HG03139 (cell line): ENCODE data around the gene VCL.
"Not testable (repeated sequence)": the region's sequence is repeated elsewhere in the genome, so short reads cannot be mapped to it uniquely, and the experiment has no call there.

Source experiments
- ATAC-seq: cut with Tn5 transposase; IDR thresholded peaks from one replicate; pipeline ENCODE4 v1.9.1; 2021; ENCODE audit not compliant: unreplicated experiment

VCL gene

GRCh38 chr10:74035303-74035702 lies 37.4 kb downstream of the VCL start:
- ATAC-seq: no peak

DNA sequence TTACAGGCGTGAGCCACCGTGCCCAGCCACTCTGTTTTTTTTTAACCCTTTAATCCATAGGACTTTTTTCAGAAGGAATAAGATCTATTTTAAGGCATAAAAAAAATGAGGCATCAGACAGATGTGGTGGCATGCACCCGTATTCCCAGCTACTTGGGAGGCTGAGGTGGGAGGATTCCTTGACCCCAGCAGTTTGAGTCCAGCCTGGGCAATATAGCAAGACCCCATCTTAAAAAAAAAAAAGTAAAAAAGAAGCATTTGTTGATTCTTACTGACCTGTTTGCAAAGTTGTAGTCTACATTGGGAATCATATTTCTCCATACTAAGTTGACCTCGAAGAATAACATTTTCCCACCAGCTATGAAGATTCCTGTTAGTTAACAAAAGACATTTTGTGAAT lies 38.6 kb downstream of the VCL start:
- ATAC-seq: no peak

DNA sequence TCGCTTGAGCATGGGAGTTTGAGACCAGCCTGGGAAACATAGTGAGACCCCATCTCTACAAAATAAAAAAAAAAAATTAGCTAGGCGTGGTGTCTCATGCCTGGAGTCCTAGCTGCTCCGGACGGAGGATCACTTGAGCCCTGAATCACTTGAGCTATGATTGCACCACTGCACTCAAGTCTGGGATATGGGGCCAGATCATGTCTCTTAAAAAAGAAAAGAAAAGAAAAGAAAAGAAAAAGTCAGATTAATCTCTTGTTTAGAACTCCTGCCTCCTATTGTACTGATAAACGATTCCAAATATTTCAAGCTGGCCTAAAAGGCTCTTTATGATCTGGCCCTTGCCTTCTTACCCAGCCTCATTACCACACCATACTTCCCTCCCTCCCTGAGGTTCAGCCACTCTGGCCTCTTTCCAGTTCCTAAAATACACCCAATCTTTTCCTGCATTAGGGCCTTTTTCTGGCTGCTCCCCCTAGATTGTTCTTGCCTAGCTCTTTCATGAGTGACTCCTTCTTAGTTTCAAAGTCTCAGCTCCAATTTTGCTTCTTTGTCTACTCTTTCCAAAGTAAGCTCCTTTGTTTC lies 41.7 kb downstream of the VCL start:
- no peak for ATAC-seq

DNA sequence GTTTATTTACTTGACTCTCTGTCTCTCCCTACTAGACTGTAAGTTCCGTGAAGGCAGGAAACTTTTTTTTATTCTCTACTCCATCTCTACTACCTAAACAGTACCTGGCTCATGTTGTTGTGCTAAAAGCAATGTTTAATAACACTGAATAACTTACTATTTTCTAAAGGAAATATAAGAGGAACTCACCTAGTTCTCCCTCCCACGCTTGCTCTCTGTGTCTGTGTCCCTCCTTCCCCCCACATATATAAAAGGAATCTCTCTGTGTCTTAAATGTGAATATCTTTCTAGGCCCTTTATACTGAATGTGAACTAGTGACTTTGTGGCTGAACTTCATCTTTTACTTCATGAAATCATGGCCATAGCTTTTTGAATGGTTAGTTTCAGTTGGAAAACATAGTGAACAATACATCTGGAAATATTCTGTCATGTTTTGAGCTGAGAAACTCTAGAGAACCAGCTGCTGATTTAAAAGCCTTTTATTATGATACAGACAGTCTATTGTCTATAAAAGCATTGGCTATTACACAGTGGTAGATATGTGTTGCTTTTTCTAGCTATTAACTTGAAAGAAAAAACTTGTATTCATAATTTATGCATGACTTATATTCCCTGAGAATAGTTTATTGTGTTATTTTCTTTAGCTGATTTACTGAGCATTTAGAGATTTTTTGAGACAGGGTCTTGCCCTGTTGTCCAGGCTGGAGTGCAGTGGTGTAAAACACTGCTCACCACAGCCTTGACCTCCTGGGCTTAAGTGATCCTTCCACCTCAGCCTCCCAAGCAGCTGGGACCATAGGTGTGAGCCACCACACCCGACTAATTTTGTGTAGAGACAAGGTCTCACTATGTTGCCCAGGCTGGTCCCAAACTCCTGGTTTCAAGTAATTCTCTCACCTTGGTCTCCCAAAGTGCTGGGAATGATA lies 42.5 kb downstream of the VCL start:
- no peak for ATAC-seq

DNA sequence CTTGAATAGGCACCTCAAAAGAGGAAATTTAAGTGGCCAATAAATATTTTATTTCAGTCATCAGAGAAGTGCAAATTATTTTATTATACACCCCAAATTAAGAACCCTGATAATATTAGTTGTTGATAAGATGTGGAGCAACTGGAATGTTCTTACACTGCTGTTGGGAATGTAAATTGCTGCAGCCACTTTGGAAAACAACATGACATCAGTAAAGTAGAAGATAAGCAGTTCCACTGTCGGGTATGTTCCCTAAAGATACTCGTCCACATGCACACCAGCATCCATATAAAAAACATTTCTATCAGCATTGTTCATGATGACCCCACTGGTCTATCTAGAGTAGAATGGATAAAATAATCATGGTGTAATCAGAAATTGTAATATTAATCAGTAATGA lies 46.5 kb downstream of the VCL start:
- no peak for ATAC-seq

DNA sequence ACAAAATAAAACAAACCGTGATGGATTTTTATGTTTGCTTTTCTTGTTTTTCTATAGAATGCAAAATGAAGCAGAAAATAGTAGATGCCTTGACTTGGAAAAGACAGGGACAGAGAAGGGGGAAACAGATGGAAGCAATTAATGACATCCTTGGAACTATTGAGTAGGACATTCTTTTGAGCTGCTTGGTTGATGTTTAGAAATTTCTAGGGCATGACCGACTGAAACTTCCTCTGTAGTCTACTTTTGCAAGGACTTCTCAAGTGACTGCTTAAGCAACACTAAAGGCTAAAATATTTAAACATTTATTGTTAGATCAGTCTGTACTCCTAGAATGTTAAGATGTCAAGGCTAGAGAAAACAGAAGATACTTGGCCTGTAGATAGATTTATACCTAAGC lies 49.4 kb downstream of the VCL start:
- no peak for ATAC-seq

GRCh38 chr10:74047871-74048270 lies 50.0 kb downstream of the VCL start:
- no peak for ATAC-seq

GRCh38 chr10:74048433-74048832 lies 50.5 kb downstream of the VCL start:
- no peak for ATAC-seq

- no peak for ATAC-seq
These were observed 52.0 kb downstream of the VCL start for GRCh38 chr10:74049955-74050354.

DNA sequence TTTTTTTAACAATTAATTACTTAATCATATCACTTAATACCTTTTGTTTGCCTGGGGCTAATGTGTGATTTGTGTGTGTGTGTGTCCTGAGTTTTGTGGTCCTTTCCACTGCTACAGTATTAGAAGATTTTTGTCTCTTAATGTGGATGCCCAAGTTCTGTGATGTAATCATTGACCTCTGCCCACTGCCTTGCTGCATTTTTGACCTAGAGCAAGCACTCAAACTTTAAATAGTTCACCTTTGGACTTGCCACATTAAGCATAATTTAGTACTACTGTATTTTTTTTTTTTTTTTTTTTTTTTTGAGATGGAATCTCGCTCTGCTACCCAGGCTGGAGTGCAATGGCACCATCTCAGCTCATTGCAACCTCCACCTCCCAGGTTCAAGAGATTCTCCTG lies 52.7 kb downstream of the VCL start:
- ATAC-seq: no peak

- no peak for ATAC-seq
These were observed 53.9 kb downstream of the VCL start for GRCh38 chr10:74051736-74052342.

DNA sequence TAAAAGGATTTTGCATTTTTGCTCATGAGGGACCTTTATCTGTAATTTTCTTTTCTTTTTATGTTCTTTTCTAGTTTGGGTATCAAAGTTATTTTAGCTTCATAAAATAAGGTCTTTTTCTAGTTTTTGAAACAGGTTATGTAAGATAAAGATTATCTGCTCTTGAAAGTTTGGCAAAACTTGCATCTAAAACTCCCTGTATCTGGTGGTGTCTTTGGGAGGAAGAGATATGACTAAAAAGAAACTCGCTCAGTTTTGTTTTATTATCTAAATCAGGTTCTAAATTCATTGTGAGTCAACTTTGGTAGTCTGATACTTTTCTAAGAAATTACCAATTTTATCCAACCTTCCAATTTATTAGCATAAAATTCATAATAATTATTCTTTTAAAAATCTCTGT lies 55.1 kb downstream of the VCL start:
- no peak for ATAC-seq

- ATAC-seq: no peak
These were observed 57.6 kb downstream of the VCL start for GRCh38 chr10:74055383-74056049.

DNA sequence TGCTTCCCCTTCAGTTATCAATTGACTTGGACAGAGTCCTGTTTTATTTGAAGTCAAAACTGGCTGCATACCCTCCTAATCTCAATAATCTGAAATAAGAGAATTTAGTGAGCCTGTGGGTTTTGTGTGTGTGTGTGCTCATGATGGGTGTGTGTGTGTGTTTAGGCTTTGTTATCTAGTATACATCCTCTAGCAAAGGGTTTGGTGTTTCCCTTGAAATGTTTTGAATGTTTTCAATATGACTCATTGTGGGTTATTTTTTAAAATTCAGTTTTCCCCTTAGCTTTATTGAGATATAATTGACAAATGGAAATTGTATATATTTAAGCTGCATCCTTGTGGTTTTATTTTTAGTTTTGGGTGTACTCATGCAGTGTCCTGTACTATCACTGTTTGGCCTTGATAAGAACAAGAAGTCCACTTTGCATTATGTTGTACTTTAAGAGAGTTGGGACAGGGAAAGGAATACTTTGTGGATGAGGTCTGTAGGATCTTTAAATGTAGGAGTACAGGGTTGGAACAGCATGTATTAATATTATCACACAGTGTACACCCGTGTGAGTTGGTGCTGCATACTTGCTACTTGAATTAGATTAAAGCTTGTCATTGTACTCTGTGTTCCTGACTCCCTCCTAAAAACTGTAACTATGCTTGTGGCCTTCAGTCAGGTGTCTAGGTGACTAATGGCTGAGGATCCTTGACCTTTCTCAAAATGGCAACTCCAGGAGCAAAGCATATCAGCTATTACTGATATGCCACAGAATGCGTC lies 58.3 kb downstream of the VCL start:
- no peak for ATAC-seq

DNA sequence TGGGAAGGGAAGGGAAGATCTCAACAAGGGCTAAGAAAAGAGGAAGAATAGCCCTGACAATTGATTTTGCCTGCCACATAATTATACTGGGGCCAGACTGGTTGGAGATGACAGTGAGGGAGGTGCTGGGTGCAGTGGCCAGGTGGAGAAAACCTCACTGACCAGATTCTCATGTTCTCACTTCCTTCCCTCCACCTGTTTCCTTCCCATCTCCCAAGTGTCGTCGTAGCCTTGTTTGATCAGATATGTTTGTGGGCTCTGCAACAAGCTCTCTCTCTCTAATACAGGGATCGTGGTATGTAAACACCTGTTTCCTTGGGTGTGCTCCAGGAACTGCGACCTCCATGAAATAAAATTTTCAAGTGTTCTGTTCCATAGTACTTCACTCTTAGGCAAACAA lies 60.2 kb downstream of the VCL start:
- ATAC-seq: no peak

GRCh38 chr10:74058658-74059057 lies 60.7 kb downstream of the VCL start:
- ATAC-seq: no peak

GRCh38 chr10:74061104-74061503 lies 63.2 kb downstream of the VCL start:
- ATAC-seq: no peak

GRCh38 chr10:74061978-74062377 lies 64.1 kb downstream of the VCL start:
- not testable (repeated sequence) for ATAC-seq

GRCh38 chr10:74063256-74063655 lies 65.3 kb downstream of the VCL start:
- no peak for ATAC-seq

- no peak for ATAC-seq
These were observed 69.7 kb downstream of the VCL start for GRCh38 chr10:74067373-74068352.
